Hepatocyte (in vitro differentiated cells): ENCODE results near the gene EIPR1. TPM values are rescaled to one million over a fixed set of nuclear protein-coding genes. Genes with fewer than 3 reads are reported as not detected.

Experiments
- DNase-seq: peaks from one replicate; pipeline ENCODE4 v3.0.0-alpha.2; 2016; ENCODE audit warnings: low spot score
- H2AFZ ChIP-seq: fragments of 200-600 bp; sonication (generic); 2 replicates; pipeline ENCODE4 v1.6.0; 2016; ENCODE audit warnings: antibody characterized with exemption, mild to moderate bottlenecking
- H3K27ac ChIP-seq: fragments of 200-600 bp; sonication (generic); 2 replicates; pipeline ENCODE4 v1.5.1; 2016; ENCODE audit warnings: mild to moderate bottlenecking
- H3K27me3 ChIP-seq: fragments of 200-600 bp; sonication (generic); 2 replicates; pipeline ENCODE4 v1.6.1; 2016
- H3K36me3 ChIP-seq: fragments of 200-600 bp; sonication (generic); replicated peaks from 2 replicates; pipeline ENCODE4 v1.5.1; 2016; ENCODE audit warnings: low read depth; ENCODE audit not compliant: insufficient read depth
- H3K4me1 ChIP-seq: fragments of 200-600 bp; sonication (generic); 2 replicates; pipeline ENCODE4 v1.5.1; 2016; ENCODE audit warnings: mild to moderate bottlenecking, moderate library complexity; ENCODE audit not compliant: insufficient read depth
- H3K4me2 ChIP-seq: fragments of 200-600 bp; sonication (generic); 2 replicates; pipeline ENCODE4 v1.6.0; 2016
- H3K4me3 ChIP-seq: fragments of 200-600 bp; sonication (generic); 2 replicates; pipeline ENCODE4 v1.5.1; 2016; ENCODE audit warnings: mild to moderate bottlenecking
- H3K79me2 ChIP-seq: fragments of 200-600 bp; sonication (generic); 2 replicates; pipeline ENCODE4 v1.6.0; 2017; ENCODE audit warnings: mild to moderate bottlenecking
- H3K9me2 ChIP-seq: fragments of 200-600 bp; sonication (generic); replicated peaks from 2 replicates; pipeline ENCODE4 v1.6.0; 2017; ENCODE audit warnings: mild to moderate bottlenecking; ENCODE audit not compliant: insufficient read depth
- H3K9me3 ChIP-seq: fragments of 200-600 bp; sonication (generic); 2 replicates; pipeline ENCODE4 v1.5.1; 2016; ENCODE audit warnings: low read depth, mild to moderate bottlenecking
- H4K20me1 ChIP-seq: fragments of 200-600 bp; sonication (generic); 2 replicates; pipeline ENCODE4 v1.6.0; 2016; ENCODE audit warnings: mild to moderate bottlenecking; ENCODE audit not compliant: insufficient read depth, poor library complexity, severe bottlenecking
- EZH2 ChIP-seq: fragments of 200-600 bp; sonication (generic); IDR thresholded peaks from 2 replicates; pipeline ENCODE4 v1.6.1; 2016; ENCODE audit warnings: antibody characterized with exemption, mild to moderate bottlenecking, borderline replicate concordance
- EZH2phosphoT487 ChIP-seq: fragments of 200-600 bp; sonication (generic); IDR thresholded peaks from one replicate; pipeline ENCODE4 v1.6.1; 2018; ENCODE audit warnings: antibody characterized with exemption, mild to moderate bottlenecking, low read depth, moderate library complexity; ENCODE audit not compliant: unreplicated experiment, severe bottlenecking
- WGBS: methylation state at CpG from one replicate; pipeline ENCODE4 v1.1.6; 2016; ENCODE audit warnings: low lambda C conversion rate; ENCODE audit errors: missing lambda C conversion rate; 5-methylcytosine and 5-hydroxymethylcytosine counted together
- polyA plus RNA-seq: library from polyadenylated mRNA; unstranded; fragments of >200 nt; fragmentation: Nextera tagmentation; extraction: Ambion mirVana; gene quantifications from 2 replicates; pipeline ENCODE4 v1.2.1, GENCODE V29; 2016
- total RNA-seq: library from RNA; depleted of rRNA; stranded (reverse); fragments of >200 nt; gene quantifications from 2 replicates; pipeline ENCODE4 v1.2.3, GENCODE V29; 2014
- TF ChIP-seq, protein P1 (sequence below): fragments of 200-600 bp; sonication (generic); IDR thresholded peaks from 2 replicates; pipeline ENCODE4 v1.5.1; 2016; ENCODE audit warnings: antibody characterized with exemption, mild to moderate bottlenecking; ENCODE audit not compliant: poor library complexity

EIPR1 gene
- total and polyA plus RNA-seq, 2 experiments from 2014 or later = 27.4 to 42.3 TPM

DNA sequence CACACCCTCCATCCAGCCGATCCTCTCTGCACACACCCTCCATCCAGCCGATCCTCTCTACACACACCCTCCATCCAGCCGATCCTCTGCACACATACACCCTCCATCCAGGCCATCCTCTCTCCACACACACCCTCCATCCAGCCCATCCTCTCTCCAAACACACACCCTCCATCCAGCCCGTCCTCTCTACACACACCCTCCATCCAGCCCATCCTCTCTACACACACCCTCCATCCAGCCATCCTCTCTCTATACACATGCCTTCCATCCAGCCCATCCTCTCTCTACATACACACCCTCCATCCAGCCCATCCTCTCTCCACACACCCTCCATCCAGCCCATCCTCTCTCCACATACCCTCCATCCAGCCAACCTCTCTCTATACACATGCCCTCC lies 83.1 kb downstream of the EIPR1 start:
- Histone ChIP-seq H3K4me3 (no peak overlapping the region), H4K20me1 (no peaks in the 10 kb centered on the region), H3K27ac (no peak overlapping the region), H3K79me2 (no peaks in the 10 kb centered on the region), H3K4me2 (no peak overlapping the region), H3K9me2 (no peaks in the 10 kb centered on the region), H2AFZ (no peak overlapping the region), H3K36me3 (no peaks in the 10 kb centered on the region), H3K4me1 (no peaks in the 10 kb centered on the region), H3K27me3 (no peaks in the 10 kb centered on the region), H3K9me3 (no peaks in the 10 kb centered on the region)
- TF ChIP-seq EZH2phosphoT487 = no peak
- TF ChIP-seq, protein P1, sequence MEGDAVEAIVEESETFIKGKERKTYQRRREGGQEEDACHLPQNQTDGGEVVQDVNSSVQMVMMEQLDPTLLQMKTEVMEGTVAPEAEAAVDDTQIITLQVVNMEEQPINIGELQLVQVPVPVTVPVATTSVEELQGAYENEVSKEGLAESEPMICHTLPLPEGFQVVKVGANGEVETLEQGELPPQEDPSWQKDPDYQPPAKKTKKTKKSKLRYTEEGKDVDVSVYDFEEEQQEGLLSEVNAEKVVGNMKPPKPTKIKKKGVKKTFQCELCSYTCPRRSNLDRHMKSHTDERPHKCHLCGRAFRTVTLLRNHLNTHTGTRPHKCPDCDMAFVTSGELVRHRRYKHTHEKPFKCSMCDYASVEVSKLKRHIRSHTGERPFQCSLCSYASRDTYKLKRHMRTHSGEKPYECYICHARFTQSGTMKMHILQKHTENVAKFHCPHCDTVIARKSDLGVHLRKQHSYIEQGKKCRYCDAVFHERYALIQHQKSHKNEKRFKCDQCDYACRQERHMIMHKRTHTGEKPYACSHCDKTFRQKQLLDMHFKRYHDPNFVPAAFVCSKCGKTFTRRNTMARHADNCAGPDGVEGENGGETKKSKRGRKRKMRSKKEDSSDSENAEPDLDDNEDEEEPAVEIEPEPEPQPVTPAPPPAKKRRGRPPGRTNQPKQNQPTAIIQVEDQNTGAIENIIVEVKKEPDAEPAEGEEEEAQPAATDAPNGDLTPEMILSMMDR = no peak
- no peak for TF ChIP-seq EZH2
- WGBS = 75% methylated on average over 2 of the region's 4 CpGs
- DNase-seq = no peak

DNA sequence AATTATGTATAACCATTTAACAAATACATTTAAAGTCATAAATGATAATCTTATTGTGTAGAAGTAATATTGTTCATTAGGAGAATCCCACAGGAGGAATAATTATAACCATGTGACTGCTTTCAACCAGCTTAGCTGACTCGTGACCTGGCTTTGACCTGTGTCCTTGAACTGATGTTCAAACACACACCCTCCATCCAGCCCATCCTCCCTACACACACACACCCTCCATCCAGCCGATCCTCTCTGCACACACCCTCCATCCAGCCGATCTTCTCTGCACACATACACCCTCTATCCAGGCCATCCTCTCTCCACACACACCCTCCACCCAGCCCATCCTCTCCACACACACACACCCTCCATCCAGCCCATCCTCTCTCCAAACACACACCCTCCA lies 83.5 kb downstream of the EIPR1 start:
- Histone ChIP-seq H3K4me2 (no peak overlapping the region), H4K20me1 (no peaks in the 10 kb centered on the region)
- WGBS = 33% methylated on average over 3 of the region's 3 CpGs

DNA sequence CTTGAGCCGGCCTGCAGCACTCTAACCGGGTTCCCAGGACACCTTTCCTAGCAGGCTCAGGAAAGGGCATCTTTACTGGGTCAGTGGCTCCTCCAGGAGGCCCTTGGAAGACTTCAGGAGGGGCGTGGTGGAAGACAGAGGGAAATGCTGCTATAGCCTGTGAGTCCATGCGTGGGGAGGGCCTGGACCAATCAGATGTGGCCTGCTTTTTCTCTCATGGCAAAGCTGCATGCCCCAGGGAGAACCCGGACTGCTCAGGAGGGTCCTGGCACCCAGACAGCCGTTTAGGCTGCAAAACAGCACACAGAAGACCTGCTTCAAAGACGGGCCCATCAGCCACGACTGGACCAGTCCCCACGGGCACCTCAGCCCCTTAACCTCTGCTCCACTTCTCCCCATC lies 84.4 kb downstream of the EIPR1 start:
- no peak for DNase-seq
- Histone ChIP-seq H3K27me3 (no peaks in the 10 kb centered on the region), H2AFZ (no peak overlapping the region), H3K9me3 (no peaks in the 10 kb centered on the region), H3K79me2 (no peaks in the 10 kb centered on the region), H3K4me2 (no peak overlapping the region), H3K36me3 (no peaks in the 10 kb centered on the region), H4K20me1 (no peaks in the 10 kb centered on the region), H3K4me1 (no peaks in the 10 kb centered on the region), H3K9me2 (no peaks in the 10 kb centered on the region), H3K4me3 (no peak overlapping the region), H3K27ac (no peak overlapping the region)
- 88% methylated on average over 9 of the region's 9 CpGs for WGBS
- no peak for TF ChIP-seq EZH2phosphoT487
- TF ChIP-seq, protein P1 = no peak
- TF ChIP-seq EZH2 = no peak

More for the DNA sequence above, 83.5 kb downstream of the EIPR1 start:
- no peak overlapping the region for H2AFZ ChIP-seq
- DNase-seq = no peak
- no peaks in the 10 kb centered on the region for H3K9me3 ChIP-seq
- no peaks in the 10 kb centered on the region for H3K27me3 ChIP-seq
- no peaks in the 10 kb centered on the region for H3K36me3 ChIP-seq
- TF ChIP-seq EZH2phosphoT487 = no peak
- TF ChIP-seq, protein P1 = no peak
- no peak for TF ChIP-seq EZH2
- no peak overlapping the region for H3K4me3 ChIP-seq
- H3K4me1 ChIP-seq = no peaks in the 10 kb centered on the region
- no peaks in the 10 kb centered on the region for H3K9me2 ChIP-seq
- no peak overlapping the region for H3K27ac ChIP-seq
- no peaks in the 10 kb centered on the region for H3K79me2 ChIP-seq

DNA sequence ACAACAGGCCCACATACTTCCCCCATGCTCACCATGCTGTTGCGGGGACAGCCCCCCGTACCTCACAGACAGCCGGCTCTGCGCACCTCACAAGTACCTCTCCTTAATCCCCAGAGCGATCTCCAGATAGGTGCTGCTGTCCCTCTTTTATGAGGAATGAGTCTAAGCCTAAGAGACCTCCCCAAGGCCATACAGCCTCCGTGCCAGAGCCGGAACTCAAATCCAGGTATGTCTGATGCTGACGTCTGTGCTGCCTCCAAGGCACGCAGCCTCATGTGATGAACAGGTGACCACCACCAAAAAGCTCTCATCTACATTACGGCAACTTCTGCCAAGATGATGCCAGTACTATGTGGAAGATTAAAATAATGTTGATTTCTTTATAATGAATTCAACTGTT lies 85.2 kb downstream of the EIPR1 start:
- no peaks in the 10 kb centered on the region for H4K20me1 ChIP-seq
- no peaks in the 10 kb centered on the region for H3K27me3 ChIP-seq
- DNase-seq = no peak
- H3K79me2 ChIP-seq = no peaks in the 10 kb centered on the region
- no peak overlapping the region for H3K4me3 ChIP-seq
- H3K27ac ChIP-seq = no peak overlapping the region
- 91% methylated on average over 9 of the region's 10 CpGs for WGBS
- no peak overlapping the region for H3K4me2 ChIP-seq
- H3K36me3 ChIP-seq = no peaks in the 10 kb centered on the region
- TF ChIP-seq, protein P1 = no peak
- TF ChIP-seq EZH2phosphoT487 (no peak), EZH2 (no peak)
- H3K9me3 ChIP-seq = no peaks in the 10 kb centered on the region
- H3K9me2 ChIP-seq = no peaks in the 10 kb centered on the region
- no peak overlapping the region for H2AFZ ChIP-seq
- no peaks in the 10 kb centered on the region for H3K4me1 ChIP-seq
